Endothelial cell (in vitro differentiated cells): ENCODE results near the gene IL1B. TPM values are rescaled to one million over a fixed set of nuclear protein-coding genes. Genes with fewer than 3 reads are reported as not detected.

Source experiments
- DNase-seq: peaks from one replicate; pipeline ENCODE4 v3.0.0; 2021; ENCODE audit warnings: low spot score
- H3K27ac Mint-ChIP-seq: one replicate; pipeline ENCODE4 v1.8.0; 2021; ENCODE audit warnings: mixed read lengths, inconsistent platforms; ENCODE audit not compliant: unreplicated experiment
- H3K27me3 Mint-ChIP-seq: one replicate; pipeline ENCODE4 v1.8.0; 2021; ENCODE audit warnings: mild to moderate bottlenecking, moderate library complexity, mixed read lengths, inconsistent platforms; ENCODE audit not compliant: unreplicated experiment
- H3K36me3 Mint-ChIP-seq: one replicate; pipeline ENCODE4 v1.8.0; 2021; ENCODE audit warnings: mild to moderate bottlenecking, low read depth, mixed read lengths, inconsistent platforms; ENCODE audit not compliant: unreplicated experiment
- H3K4me1 Mint-ChIP-seq: one replicate; pipeline ENCODE4 v1.8.0; 2021; ENCODE audit warnings: mild to moderate bottlenecking, mixed read lengths, inconsistent platforms; ENCODE audit not compliant: unreplicated experiment
- H3K4me3 Mint-ChIP-seq: one replicate; pipeline ENCODE4 v1.8.0; 2021; ENCODE audit warnings: mild to moderate bottlenecking, mixed read lengths, inconsistent platforms; ENCODE audit not compliant: unreplicated experiment
- H3K9me3 Mint-ChIP-seq: one replicate; pipeline ENCODE4 v1.8.0; 2021; ENCODE audit warnings: mixed read lengths, inconsistent platforms; ENCODE audit not compliant: unreplicated experiment
- CTCF ChIP-seq: fragments of 200-600 bp; sonication (generic); IDR thresholded peaks from one replicate; pipeline ENCODE4 v1.5.0; 2021; ENCODE audit warnings: antibody characterized with exemption; ENCODE audit not compliant: unreplicated experiment
- total RNA-seq: library from RNA; stranded (reverse); fragmentation: NEBNext Ultra II Directional; extraction: Animal tissue kit (Norgen Biotek cat#: 25700); gene quantifications from one replicate; pipeline ENCODE4 v1.2.1, GENCODE V29; 2021; ENCODE audit not compliant: unreplicated experiment

Gene IL1B
- total RNA-seq, 1 donor from 2014 or later: not detected

- DNase-seq: no peak
- peaks cover 8% of the 10 kb centered on the region for H3K4me1 Mint-ChIP-seq
- no peak for TF ChIP-seq CTCF
- H3K36me3 Mint-ChIP-seq: peaks cover 13% of the 10 kb centered on the region
- H3K27me3 Mint-ChIP-seq: no peaks in the 10 kb centered on the region
- no peaks in the 10 kb centered on the region for H3K9me3 Mint-ChIP-seq
- H3K27ac Mint-ChIP-seq: no peak overlapping the region
- no peak overlapping the region for H3K4me3 Mint-ChIP-seq
Observed at GRCh38 chr2:112793449-112793978, 43.1 kb downstream of the IL1B start.

DNA sequence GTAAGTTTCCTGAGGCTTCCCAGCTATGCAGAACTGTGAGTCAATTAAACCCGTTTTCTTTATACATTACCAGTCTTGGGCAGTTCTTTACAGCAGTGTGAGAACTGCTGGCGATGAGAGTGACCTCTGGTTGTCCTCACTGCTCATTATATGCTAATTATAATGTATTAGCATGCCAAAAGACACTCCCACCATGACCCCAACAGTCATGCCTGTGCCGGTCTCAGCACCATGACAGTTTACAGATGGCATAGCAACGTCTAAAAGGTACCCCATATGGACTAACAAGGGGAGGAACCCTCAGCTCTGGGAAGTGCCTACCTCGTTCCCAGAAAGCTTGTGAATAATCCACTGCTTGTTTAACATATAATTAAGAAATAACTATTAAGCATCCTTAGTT is 44.2 kb downstream of the IL1B start:
- TF ChIP-seq CTCF: no peak
- Mint-ChIP-seq H3K4me1 (peaks cover 5% of the 10 kb centered on the region), H3K9me3 (no peaks in the 10 kb centered on the region), H3K36me3 (peaks cover 8% of the 10 kb centered on the region), H3K27me3 (no peaks in the 10 kb centered on the region), H3K4me3 (no peak overlapping the region), H3K27ac (no peak overlapping the region)
- DNase-seq: no peak

DNA sequence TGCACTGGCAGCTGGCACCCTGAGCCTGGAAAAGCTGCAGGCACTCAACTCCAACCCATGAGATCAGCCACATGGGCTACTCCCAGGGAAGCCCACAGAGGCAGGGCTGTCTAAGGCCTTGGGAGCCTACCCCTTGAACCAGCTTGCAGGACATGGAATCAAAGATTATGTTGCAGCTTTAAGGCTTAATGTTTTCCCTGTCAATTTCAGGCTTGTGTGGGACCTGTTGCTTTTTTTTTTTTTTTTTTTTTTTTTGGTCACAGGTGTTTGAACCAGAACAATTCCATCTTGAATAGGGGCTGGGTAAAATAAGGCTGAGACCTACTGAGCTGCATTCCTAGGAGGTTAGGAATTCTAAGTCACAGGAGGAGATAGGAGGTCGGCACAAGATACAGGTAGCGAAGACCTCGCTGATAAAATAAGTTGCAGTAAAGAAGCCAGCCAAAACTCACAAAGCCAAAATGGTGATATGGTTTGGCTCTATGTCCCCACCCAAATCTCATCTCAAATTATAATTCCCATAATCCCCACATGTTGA is 44.8 kb downstream of the IL1B start:
- TF ChIP-seq CTCF: no peak
- Mint-ChIP-seq H3K4me3 (no peak overlapping the region), H3K27me3 (no peaks in the 10 kb centered on the region), H3K36me3 (peaks cover 2% of the 10 kb centered on the region), H3K9me3 (no peaks in the 10 kb centered on the region), H3K4me1 (peaks cover 4% of the 10 kb centered on the region), H3K27ac (no peak overlapping the region)
- no peak for DNase-seq

DNA sequence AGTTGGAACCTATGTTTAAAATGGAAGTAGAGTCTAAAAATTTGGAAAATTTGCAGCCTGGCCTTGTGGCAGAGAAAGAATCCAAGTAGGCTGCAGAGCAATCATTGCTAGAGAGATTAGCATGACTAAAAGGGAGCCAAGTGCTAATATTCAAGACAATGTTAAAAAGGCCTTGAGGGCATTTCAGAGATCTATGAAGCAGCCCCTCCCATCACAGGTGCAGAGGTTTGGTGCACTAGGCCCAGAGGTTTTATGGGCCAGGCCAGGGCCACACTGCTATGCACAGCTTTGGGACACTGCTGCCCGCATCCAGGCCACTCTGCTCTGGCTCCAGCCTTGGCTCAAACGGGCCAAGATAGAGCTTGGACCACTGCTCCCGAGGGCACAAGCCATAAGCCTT is 45.6 kb downstream of the IL1B start:
- Mint-ChIP-seq H3K36me3 (no peaks in the 10 kb centered on the region), H3K9me3 (no peaks in the 10 kb centered on the region), H3K4me3 (no peak overlapping the region), H3K27me3 (no peaks in the 10 kb centered on the region), H3K27ac (no peak overlapping the region), H3K4me1 (peaks cover 4% of the 10 kb centered on the region)
- TF ChIP-seq CTCF: no peak
- DNase-seq: no peak

DNA sequence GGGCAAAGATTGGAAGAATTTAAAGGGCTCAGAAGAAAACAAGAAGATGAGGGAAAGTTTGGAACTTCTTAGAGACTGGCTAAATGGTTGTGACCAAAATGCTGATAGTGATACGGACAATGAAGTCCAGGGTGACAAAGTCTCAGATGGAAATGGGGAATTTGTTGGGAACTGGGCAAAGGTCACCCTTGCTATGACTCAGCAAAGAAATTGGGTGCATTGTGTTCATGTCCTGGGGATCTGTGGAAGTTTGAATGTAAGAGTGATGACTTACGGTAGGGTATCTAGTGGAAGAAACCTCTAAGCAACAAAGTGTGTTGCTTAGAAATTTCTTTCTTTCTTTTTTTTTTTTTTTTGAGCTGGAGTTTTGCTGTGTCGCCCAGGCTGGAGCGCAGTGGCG is 46.3 kb downstream of the IL1B start:
- no peaks in the 10 kb centered on the region for H3K36me3 Mint-ChIP-seq
- no peak for TF ChIP-seq CTCF
- H3K9me3 Mint-ChIP-seq: no peaks in the 10 kb centered on the region
- DNase-seq: no peak
- no peak overlapping the region for H3K4me3 Mint-ChIP-seq
- peaks cover 4% of the 10 kb centered on the region for H3K4me1 Mint-ChIP-seq
- H3K27ac Mint-ChIP-seq: no peak overlapping the region
- no peaks in the 10 kb centered on the region for H3K27me3 Mint-ChIP-seq
